Measurements from ENCODE around the gene AATF.

- TF ChIP-seq CTCF (IDR thresholded peaks at IDR 0.05; ENCODE audit: low read length) (no peak), EZH2 (IDR thresholded peaks at IDR 0.05; ENCODE audit: borderline replicate concordance, low read length) (no peak)
These were observed 68.7 kb downstream of the AATF start for GRCh38 chr17:37017404-37017803.
